ENCODE measurements around the gene UPF3A.
"Not testable (repeated sequence)": the region's sequence is repeated elsewhere in the genome, so short reads cannot be mapped to it uniquely, and the experiment has no call there.

UPF3A gene

GRCh38 chr13:114281351-114282040 lies at the start of gene UPF3A:
Gene UPF3A, plus strand, starts transcription at chr13:114281601. Its CDS starts 39 bp downstream, at chr13:114281640.
- peak; percentile 76 to 80 for DNase-seq (ENCODE audit: low read depth in 2 of 2)

GRCh38 chr13:114231886-114232285 lies 49.5 kb upstream of the UPF3A start:
- no peak for DNase-seq (ENCODE audit: low read depth in 2 of 2)

GRCh38 chr13:114234266-114234644 lies 47.1 kb upstream of the UPF3A start:
- DNase-seq (ENCODE audit: low read depth in 2 of 2), result no peak

- DNase-seq (ENCODE audit: low read depth in 2 of 2), result peak; percentile 65 to 81
Measured at GRCh38 chr13:114234645-114235421, 46.6 kb upstream of the UPF3A start, which contains the start of gene CDC16. Gene CDC16, plus strand, starts transcription at chr13:114234897. Its CDS starts 188 bp downstream, at chr13:114235085.

GRCh38 chr13:114235697-114236096 lies 45.7 kb upstream of the UPF3A start:
- no peak for DNase-seq (ENCODE audit: low read depth in 2 of 2)

- no peak for DNase-seq (ENCODE audit: low read depth in 2 of 2)
Measured at GRCh38 chr13:114236227-114236626, 45.2 kb upstream of the UPF3A start.

- no peak for DNase-seq (ENCODE audit: low read depth in 2 of 2)
Measured at GRCh38 chr13:114237415-114238112, 43.8 kb upstream of the UPF3A start.

GRCh38 chr13:114241918-114242317 lies 39.5 kb upstream of the UPF3A start:
- no peak for DNase-seq (ENCODE audit: low read depth in 2 of 2)

GRCh38 chr13:114243971-114244370 lies 37.4 kb upstream of the UPF3A start:
- DNase-seq (ENCODE audit: low read depth in 2 of 2), result no peak

GRCh38 chr13:114244637-114245036 lies 36.8 kb upstream of the UPF3A start:
- no peak for DNase-seq (ENCODE audit: low read depth in 2 of 2)

- no peak for DNase-seq (ENCODE audit: low read depth in 2 of 2)
Measured at GRCh38 chr13:114248011-114248410, 33.4 kb upstream of the UPF3A start.

- no peak for DNase-seq (ENCODE audit: low read depth in 2 of 2)
Measured at GRCh38 chr13:114249077-114249476, 32.3 kb upstream of the UPF3A start.

- not testable (repeated sequence) for DNase-seq (ENCODE audit: low read depth in 2 of 2)
Measured at GRCh38 chr13:114251639-114252440, 29.6 kb upstream of the UPF3A start.

GRCh38 chr13:114256547-114256946 lies 24.9 kb upstream of the UPF3A start:
- no peak for DNase-seq (ENCODE audit: low read depth in 2 of 2)

GRCh38 chr13:114257014-114257413 lies 24.4 kb upstream of the UPF3A start:
- DNase-seq (ENCODE audit: low read depth in 2 of 2), result no peak

- DNase-seq (ENCODE audit: low read depth in 2 of 2), result no peak
Measured at GRCh38 chr13:114258589-114258988, 22.8 kb upstream of the UPF3A start.

GRCh38 chr13:114259374-114259773 lies 22.0 kb upstream of the UPF3A start:
- DNase-seq (ENCODE audit: low read depth in 2 of 2), result no peak

- no peak for DNase-seq (ENCODE audit: low read depth in 2 of 2)
Measured at GRCh38 chr13:114259974-114260373, 21.4 kb upstream of the UPF3A start.

GRCh38 chr13:114260814-114261213 lies 20.6 kb upstream of the UPF3A start:
- DNase-seq (ENCODE audit: low read depth in 2 of 2), result no peak

- DNase-seq (ENCODE audit: low read depth in 2 of 2), result no peak
Measured at GRCh38 chr13:114261328-114261965, 20.0 kb upstream of the UPF3A start.

GRCh38 chr13:114263578-114263977 lies 17.8 kb upstream of the UPF3A start:
- DNase-seq (ENCODE audit: low read depth in 2 of 2), result no peak
